NCI-H146 treated with DMSO at 0.1 percent for 48 hours (cell line): ENCODE results near the gene SH2B2.

Experiments used
- DNase-seq: peaks from one replicate; lab custom pipeline; 2025; ENCODE audit not compliant: unreplicated experiment; lab: John Stamatoyannopoulos, UW

SH2B2 gene

DNA sequence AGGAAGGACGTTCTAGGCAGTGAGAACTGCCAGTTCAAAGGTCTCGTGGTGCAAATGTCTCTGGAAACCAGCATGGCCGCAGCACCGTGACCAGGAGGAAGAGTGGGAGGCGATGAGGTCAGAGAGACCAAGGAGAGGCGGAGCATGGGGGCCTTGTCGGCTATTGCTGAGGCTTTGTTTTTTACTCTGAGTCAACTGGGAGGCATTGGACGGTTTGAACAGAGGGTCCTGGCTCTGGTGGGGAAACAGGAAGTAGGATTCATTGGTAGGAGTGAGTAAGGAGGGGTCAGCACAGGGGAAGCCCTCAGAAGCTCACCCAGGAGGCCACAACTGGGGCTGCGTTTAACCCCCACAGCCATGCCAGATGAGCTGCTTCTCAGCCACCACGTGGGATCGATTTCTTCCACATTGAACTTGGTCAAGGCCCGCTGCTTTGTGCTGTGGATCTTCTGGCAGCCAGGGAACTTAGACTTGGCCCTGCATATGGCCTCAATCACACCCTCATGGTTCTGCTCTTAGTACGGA is 22.2 kb upstream of the SH2B2 start:
- DNase-seq, result no peak

- DNase-seq, result no peak
These were observed 20.1 kb upstream of the SH2B2 start for GRCh38 chr7:102266541-102266940.

DNA sequence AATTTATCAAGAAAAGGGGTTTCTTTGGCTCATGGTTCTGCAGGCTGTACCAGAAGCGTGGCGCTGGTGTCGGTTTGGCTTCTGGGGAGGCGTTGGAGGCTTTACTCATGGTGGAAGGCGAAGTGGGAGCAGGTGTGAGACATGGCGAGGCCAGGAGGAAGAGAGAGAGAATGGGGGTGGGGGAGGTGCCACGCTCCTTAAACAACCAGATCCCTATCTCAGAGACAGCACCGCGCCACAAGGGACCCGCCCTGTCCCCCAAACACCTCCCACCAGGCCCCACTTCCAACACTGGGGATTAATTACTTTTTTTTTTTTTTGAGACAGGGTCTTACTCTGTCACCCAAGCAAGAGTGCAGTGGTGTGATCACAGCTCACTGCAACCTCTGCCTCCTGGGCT is 18.0 kb upstream of the SH2B2 start:
- DNase-seq, result no peak

DNA sequence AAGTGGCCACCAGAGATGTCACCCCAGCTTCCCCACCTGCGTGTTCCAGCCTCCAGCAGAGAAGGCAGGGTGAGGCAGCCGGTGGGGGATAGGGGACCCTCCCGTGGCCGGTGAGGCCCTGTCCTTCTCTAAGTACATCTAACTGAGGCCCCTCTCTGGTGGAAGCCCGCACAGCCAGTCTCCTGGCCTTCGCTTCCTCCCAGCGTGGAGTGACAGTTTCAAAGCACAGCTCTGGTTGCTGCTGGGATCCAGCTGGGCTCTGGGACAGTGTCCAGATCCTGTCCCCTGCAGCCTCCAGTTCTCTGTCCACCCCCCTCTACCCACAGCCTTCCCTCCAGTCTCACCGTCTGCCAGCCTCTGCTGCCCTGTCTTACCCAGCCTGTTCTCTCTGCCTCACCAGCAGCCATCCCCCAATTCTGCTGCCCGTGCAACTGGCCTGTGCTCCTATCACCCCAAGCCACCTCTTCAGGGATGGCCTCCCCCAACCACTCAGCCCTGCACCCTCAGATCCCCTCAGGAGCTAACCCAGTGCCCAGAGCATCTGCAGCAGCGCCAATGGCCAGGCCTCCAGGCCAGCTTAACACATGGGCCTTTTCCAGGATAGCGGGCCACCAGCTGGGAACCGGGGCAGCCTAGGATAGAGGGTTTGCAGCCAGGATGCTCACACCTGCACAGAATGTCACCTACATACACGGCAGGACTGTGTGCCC is 16.3 kb upstream of the SH2B2 start:
- no peak for DNase-seq

DNA sequence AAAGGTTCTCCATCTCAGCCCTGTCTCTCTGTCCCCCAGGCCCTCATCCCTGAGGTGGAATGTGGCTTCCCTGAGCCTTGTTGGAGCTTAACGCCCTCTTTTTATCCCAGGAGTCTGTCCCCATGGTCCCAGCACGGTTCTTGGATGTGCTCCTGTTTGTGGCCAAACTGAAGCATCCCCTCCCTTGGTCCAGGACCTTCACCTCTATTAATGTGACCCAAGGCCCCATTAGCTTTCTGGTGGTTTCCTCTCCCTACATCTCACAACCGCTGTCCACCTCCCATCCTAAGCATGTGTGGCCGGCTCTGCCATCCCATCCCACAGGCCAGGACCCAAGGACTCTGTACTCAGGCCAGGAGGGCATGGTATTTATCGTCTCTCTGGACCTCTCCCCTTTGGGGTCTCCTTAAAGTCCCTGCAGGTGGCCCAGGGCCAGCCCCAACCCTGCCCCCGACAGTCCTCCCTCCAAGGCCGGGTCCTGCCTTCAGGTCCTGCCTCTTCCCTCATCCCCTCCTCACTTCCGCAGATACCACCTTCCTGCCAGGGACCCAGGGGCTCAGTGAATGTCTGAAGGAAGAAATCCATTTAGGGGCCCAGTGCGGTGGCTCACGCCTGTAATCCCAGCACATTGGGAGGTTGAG is 15.4 kb upstream of the SH2B2 start:
- no peak for DNase-seq

DNA sequence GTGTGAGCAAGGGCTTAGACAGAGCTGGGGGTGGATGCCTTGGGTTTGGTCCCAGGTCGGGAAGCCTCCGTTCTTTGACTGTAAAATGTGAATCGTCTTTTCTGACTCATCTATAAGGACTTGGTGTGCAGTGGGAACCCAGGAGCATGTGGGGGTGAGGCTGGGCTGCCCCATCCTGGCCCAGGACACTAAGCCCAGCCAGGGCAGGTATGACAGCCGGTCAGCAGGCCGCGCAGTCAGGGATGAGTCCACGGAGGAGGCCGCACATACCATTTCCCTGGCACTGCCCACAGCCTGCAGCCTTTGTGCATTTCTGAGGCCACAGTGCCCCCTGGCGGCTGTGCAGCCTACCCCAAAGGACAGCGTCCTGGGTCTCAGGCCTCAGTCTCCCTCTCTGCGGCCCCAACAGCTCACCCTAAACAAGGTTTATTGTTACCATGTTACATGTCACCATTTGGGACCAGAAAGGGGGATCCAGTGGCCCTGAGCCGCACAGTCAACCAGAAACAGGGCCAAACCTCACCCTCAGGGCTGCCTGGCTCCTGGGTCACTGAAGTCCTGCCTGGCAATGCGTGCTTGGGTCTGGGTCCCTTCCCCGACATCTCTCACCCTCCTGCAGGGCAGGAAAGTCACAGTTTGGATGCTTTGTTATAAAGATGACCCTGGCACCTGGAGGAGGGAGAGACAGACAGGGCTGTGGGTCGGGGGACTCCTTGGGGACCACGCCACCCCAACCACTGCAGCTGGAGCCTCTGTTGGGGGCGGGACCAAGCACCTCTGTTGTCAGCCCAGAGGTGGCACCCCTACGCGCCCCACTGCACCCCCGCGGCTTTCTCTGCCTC is 14.4 kb upstream of the SH2B2 start:
- DNase-seq, result no peak

DNA sequence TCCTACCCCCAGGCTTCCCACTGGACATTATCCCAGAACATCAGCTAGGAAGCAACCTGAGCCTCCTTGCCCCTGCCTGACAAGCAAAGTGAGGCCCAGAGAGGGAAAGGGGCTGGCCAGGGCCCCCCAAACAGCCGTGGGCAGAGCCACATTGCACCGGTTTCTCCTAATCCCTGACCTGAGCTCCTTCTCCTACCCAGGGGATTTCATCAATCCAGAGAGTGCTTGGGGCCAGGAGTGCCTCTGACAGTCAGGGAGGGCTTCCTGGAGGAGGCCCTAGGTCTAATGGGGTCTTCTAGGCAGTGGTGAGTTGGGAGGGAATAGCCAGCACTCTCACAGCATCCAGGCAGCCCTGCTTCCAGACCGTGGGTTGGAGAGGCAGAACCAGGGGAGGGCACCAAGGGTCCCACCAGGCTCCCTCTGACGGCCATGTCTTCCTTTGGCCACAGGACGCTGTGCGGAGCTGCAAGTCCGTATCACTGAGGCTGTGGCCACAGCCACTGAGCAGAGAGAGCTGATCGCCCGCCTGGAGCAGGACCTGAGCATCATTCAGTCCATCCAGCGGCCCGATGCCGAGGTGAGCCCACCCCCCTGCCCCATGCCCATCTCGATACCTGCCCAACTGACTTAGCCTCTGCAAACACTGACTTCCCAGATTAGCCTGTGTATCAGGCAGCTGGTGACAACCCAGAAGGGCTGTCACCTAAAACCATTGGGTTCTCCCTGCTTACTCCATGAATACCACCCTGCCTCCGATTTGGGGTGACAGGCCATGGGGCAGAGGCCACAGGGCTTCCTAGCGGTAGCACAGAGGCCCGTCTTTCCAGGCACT is 13.5 kb upstream of the SH2B2 start:
- no peak for DNase-seq

DNA sequence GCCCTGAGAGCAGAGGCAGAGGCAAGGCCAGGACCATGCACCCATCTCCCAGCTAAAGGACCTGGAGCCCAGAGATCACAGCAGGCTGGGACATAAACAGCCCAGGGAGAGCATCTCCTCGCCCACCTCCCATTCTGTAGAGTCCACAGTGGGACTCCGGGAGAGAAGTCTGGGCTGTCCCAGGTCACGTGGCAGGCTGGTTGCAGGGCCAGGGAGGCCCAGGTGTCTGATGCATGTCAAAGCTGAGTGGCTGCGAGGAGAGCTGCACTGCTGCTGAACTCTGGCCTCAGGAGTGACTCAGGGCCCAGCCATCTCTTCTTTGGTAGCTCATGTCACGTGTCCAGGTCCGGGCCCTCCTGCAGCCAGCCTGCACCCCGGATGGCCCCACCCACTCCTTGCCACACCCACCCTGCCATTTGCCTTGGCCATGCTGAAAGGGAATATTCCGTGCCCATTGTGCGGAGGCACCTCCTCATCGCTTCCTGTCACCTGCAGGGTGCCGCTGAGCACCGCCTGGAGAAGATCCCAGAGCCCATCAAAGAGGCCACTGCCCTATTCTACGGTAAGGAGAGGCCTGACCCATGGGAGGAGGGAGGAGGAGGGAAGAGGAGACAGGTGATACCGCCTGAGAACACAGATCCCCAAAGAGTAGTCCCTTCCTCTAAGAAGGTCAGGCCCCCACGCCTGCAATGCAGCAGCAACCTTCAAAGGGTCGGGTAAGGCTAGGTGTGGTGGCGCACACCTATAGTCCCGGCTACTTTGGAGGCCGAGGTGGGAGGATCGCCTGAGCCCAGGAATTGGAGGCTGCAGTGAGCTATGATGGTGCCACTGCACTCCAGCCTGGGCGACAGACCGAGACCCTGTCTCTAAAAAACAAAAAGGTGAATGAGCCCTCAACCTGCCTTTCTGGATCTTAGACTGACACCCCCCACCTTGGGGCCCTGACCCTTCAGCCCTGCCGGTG is 12.6 kb upstream of the SH2B2 start:
- DNase-seq, result no peak

- DNase-seq, result no peak
These were observed 11.5 kb upstream of the SH2B2 start for GRCh38 chr7:102275123-102275703.

DNA sequence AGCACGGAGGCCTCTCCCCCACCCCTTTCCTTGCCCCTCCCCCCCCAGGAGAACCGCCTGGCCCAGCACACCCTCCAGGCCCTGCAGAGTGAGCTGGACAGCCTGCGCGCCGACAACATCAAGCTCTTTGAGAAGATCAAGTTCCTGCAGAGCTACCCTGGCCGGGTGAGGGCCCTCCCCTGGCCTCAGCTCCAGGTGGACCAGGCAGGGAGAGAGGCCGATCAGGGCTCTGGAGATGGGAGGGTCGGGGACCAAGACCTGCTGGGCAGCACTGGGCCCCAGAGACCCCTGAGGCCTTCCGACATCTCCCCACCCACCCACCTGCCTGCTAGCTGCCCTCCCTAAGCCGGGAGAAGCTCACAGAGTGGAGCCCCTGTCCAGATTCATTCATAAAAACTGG is 8.8 kb upstream of the SH2B2 start:
- no peak for DNase-seq

GRCh38 chr7:102279537-102280400 is 6.9 kb upstream of the SH2B2 start:
- DNase-seq, result peak; percentile 5

GRCh38 chr7:102280521-102280920 is 6.1 kb upstream of the SH2B2 start:
- DNase-seq, result no peak

DNA sequence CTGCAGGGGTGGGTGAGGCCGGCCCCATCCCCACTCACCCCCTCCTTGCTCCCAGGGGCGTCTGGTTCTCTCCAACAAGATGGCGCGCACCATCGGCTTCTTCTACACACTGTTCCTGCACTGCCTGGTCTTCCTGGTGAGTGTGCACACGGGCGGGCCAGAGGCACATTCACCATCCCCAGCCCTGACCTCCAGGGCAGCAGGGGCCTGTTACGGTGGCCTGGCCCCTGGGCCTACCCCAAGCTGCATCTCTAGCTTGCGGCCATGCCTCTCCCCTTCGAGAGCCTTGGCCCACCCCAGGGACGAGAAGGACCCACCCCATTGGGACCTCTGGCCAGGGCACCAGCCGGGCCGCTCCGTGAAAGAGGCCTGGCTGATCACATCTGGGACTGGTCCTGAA is 4.9 kb upstream of the SH2B2 start:
- no peak for DNase-seq

DNA sequence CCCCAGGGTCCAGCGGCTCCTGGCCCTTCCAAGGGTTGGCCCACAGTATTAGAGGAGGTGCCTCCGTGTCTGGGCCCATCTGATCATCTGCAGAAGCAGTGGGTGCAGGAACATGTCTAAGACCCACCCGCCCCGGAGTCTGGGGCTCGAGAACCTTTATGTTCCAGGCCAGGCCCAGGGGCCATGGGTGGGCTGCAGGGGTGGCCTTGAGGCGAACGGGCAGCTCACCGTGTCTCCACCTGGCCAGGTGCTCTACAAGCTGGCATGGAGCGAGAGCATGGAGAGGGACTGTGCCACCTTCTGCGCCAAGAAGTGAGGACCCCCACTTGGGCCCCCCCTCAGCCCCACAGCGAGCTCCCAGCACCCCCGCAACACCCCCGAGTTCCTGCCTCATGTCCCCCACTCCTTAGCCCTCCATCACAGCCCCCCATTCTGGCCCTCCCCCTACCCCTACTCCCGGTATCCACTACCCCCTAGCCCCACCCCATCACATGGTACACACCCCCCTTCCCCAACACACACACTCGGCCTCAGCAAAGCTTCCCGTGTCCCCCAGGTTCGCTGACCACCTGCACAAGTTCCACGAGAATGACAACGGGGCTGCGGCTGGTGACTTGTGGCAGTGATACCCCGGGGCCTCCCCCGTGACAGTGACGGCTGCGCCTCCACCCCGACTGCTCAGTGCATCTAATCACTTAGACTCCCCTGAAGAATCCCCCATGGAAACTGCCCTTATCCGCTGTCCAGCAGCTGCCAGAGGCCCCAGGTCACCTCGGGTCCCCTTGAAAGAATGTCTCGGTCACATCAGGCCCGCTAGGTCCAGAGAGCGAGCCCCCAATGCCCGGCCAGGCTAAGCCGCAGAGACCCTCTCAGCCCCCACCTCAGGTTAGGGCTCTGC is 4.0 kb upstream of the SH2B2 start:
- no peak for DNase-seq

GRCh38 chr7:102283477-102284189 is 3.0 kb upstream of the SH2B2 start:
- no peak for DNase-seq

- no peak for DNase-seq
These were observed 2.3 kb upstream of the SH2B2 start for GRCh38 chr7:102284399-102284798.
